Measurements from ENCODE around the gene RAMP2.

DNA sequence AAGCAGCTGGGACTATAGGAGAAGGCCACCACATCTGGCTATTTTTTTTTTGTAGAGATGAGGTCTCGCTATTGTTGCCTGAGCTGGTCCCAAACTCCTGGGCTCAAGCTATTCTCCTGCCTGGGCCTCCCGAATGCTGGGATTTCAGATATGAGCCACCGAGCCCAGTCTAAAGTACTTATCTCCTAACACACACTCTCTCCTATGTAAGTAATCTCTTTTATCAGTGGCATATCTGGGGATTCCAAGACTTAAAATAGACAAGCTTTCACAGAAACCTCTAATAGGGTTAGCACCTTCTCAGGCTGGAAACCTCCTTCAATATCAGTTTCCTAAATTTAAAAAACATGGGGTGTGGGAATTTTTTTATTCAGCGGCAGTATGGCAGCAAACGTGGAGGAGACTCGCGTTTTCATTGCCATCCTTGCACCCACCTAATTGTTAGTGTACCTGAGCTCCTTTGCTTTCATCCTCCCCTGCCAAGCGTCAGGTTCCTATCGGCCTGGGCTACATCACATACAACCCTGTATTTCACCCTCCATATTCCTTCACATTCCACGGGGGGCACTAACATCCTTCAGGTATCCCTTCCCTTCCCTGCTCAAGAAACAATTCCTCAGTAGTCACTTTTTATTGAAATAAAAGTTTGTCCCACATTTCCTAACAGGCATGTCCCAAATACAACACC, 17.3 kb upstream of the RAMP2 start:
- TF ChIP-seq, protein P1, sequence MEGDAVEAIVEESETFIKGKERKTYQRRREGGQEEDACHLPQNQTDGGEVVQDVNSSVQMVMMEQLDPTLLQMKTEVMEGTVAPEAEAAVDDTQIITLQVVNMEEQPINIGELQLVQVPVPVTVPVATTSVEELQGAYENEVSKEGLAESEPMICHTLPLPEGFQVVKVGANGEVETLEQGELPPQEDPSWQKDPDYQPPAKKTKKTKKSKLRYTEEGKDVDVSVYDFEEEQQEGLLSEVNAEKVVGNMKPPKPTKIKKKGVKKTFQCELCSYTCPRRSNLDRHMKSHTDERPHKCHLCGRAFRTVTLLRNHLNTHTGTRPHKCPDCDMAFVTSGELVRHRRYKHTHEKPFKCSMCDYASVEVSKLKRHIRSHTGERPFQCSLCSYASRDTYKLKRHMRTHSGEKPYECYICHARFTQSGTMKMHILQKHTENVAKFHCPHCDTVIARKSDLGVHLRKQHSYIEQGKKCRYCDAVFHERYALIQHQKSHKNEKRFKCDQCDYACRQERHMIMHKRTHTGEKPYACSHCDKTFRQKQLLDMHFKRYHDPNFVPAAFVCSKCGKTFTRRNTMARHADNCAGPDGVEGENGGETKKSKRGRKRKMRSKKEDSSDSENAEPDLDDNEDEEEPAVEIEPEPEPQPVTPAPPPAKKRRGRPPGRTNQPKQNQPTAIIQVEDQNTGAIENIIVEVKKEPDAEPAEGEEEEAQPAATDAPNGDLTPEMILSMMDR (IDR thresholded peaks at IDR 0.05): no peak
- no peak for TF ChIP-seq POLR2A (IDR thresholded peaks at IDR 0.05)

Data from esophagus squamous epithelium (tissue), 4 donors.